Fibroblast of skin of right biceps (primary cell): ENCODE measurements around the gene TBPL1.
"Not testable (repeated sequence)": the region's sequence is repeated elsewhere in the genome, so short reads cannot be mapped to it uniquely, and the experiment has no call there.

ENCODE experiments used
- DNase-seq: peaks from one replicate; pipeline ENCODE4 v3.0.0-alpha.2; 2013

TBPL1 gene

GRCh38 chr6:133977983-133978895 lies 25.2 kb downstream of the TBPL1 start:
- DNase-seq: peak; percentile 51

DNA sequence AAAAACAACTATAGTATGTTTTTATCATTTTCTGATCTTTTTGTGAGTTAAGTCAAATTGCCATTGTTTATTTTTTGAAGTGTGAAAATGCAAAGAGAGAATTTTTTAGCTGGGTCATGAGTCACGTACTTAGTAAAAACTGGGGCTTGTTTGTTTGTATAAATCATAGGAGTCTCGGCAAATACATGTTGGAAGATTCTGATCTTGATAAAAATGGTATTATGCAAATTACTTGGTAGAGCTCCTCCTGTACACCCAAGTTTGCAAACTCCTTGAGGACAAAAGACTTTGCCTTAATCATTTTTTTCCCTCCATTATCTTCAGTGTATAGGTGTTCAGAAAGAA lies 25.8 kb downstream of the TBPL1 start:
- DNase-seq: no peak

GRCh38 chr6:133979269-133979963 lies 26.4 kb downstream of the TBPL1 start:
- not testable (repeated sequence) for DNase-seq

DNA sequence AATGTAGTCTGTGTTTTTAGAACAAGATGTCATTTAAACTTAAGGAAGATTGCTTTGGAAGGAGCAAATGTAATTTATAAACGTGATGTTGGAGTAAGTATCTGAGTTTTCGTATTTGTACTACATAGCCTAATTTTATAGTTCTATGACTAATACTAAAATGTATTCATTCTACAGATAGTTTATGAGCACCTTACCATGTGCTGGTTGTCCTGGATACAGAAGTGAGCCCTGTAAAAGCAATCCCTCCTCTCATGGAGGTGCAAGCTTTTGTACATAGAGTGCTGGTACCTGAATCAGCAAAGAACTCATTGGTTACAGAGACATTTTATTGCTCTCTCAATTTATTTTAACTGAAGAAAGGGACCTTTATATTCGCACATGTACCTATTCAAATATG lies 27.1 kb downstream of the TBPL1 start:
- no peak for DNase-seq

- peak; percentile 56 for DNase-seq
Measured at GRCh38 chr6:133983099-133983939, 30.3 kb downstream of the TBPL1 start.

- DNase-seq: no peak
Measured at GRCh38 chr6:133985970-133986369, 32.9 kb downstream of the TBPL1 start.

- no peak for DNase-seq
Measured at GRCh38 chr6:133986942-133987341, 33.9 kb downstream of the TBPL1 start.

GRCh38 chr6:133989525-133989924 lies 36.5 kb downstream of the TBPL1 start:
- DNase-seq: no peak

- no peak for DNase-seq
Measured at GRCh38 chr6:133990321-133990720, 37.3 kb downstream of the TBPL1 start.

DNA sequence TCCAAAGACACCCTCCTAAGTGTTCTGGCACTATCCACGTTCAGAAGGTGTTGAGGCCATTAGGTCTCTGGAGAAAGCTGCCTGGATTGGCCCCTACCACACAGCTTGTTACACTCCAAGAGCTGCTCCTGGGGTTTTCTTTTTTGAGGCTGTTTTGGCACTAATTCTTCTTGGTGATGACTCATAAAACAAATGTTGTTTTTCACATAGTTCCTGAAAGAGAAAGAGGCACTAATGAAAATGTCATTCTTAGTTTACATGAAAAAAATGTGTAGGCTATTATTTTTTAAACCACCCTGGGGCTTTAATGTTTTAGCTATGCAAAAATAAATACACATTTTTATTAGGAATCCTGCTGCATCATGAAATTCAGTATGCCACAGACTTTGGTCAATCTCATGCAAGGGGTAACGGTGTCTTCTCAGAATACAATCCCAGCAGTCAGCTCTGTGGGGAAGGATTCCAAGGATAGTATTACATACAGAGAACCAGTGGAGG lies 38.1 kb downstream of the TBPL1 start:
- DNase-seq: peak; percentile 84

DNA sequence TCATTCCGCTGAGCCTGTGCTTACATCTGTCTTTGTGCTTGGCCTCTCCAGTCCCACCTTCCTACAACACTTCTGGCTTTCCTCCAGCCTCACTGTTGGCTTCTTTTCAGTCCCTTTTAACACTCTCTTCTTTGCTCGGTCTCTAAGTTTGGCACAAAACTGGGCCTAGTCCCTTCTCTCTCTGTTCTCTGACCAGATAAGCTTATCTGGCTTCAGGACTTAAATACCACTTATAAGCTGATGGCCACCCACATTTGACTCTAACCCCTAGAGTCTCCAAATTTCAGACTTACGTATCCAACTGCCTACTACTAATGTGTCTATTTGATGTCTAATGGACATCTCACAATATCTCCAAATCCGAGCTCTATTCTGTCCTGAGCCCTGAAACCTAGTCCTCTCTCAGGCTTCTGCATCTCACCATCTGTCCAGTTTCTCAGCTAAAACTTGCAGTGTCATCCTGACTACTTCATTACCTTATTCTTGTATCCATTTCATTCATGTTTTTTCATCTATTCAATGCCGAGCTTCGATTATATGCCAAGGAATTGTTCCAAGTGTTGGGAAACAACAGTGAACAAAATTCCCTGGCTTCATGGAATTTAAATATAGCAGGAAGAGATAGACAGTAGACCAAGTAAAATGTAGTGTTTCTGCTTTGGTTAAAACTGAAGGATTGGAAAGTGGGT lies 40.1 kb downstream of the TBPL1 start:
- no peak for DNase-seq

DNA sequence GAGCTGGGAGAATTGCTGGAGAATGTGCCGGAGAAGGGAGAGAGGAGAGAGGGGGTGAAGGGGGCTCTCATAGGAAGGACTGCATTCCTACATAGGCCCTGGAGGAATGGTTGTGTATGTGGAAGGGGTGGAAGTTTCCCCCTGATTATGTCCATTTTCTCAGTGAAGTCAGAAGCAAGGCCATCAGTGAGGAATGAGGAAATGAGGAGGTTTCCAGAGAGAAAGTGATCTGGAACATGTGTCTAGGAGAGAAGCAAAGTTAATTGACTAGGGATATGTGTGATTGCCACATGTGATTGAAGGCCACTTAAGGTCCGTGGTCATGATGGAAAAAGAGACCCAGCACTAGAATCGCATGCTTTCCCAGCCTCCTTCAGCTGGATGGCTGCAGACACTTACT lies 42.3 kb downstream of the TBPL1 start:
- no peak for DNase-seq

DNA sequence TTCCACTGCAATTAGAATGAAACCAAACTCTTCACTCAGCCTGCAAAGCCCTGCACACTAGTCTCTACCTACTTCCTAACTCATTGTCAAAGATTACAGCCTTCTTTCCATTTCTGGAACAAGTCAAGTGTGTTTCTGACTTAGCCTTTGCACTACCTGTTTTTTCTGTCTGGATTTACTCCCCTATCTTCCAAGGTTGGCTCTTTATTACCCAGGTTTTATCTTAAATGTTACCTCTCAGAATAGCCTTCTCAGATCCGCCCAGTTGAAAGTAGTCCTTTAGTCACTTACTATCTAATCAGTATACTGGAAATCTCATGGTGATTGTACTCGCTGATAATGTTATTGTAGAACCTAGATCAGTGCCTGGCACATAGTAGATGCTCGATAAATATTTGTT lies 42.7 kb downstream of the TBPL1 start:
- no peak for DNase-seq

GRCh38 chr6:133997267-133997666 lies 44.2 kb downstream of the TBPL1 start:
- no peak for DNase-seq

DNA sequence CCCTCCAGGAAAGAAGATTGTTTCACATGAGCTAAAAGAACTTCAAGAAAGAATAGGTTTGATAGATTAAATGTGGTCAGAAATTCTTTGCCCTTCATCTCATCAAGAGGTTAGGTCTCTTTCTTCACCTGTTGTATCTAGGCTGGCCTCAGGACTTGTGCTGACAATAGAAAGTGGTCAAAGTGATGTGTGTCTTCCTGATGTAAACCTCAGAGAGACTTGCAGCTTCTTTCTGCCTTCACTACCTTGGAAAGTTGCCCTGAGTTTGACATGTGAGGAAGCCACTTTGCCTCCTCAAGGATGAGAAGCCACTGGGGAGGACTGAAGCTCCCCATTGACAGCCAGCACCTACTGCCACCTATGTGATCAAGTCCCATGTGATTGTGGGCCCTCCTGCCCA lies 46.3 kb downstream of the TBPL1 start:
- DNase-seq: no peak

- no peak for DNase-seq
Measured at GRCh38 chr6:134000443-134000842, 47.4 kb downstream of the TBPL1 start.

DNA sequence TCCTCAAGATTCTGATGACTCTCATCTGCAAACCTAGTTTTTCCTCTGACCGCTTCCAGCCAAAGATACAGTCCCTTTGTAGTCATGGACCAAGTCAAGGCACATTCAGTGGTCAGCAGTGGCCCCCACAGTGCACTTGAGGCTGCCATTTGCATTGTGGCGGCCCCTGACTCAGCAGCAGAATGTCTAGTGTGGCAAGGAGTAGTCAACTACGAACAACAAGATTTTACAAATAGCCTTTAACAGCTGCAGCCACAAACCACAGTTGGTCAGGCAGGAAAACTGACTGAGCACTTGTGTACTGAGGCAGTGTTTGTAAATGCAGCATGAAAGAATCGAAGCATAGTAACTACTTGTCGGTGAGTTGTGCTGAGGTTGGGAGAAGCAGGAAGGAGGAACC lies 49.8 kb downstream of the TBPL1 start:
- DNase-seq: no peak

DNA sequence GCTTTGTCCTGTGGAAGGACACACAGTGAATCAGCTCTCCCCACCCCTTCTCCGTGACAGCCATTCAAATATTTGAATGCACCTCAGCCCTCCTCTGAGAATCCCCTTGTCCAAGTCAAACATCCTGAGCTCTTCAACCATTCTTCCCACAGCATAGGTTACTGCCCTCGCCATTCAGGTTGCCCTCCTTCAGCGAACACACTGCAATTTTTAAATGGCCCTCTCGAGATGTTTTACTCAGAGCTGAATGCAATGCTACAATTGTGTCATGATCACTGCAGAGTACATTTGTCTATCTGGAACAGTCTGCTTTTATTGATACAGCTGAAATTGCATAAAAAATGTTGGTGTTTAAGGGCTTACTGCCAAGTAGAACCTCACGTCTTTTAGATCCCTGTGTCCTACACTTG lies 50.5 kb downstream of the TBPL1 start:
- no peak for DNase-seq

GRCh38 chr6:134004714-134005113 lies 51.7 kb downstream of the TBPL1 start:
- no peak for DNase-seq

DNA sequence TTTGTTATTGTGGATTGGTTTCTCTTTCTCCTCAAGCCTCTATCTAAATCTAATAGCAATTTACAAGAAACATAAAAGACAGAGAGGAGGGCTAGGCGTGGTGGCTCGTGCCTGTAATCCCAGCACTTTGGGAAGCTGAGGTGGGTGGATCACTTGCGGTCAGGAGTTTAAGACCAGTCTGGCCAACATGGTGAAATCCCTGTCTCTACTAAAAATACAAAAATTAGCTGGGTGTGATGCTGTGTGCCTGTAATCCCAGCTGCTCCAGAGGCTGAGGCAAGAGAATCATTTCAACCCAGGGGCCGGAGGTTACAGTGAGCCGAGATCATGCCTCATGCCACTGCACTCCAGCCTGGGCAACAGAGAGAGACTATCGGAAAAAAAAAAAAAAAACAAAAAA lies 52.8 kb downstream of the TBPL1 start:
- DNase-seq: no peak

- no peak for DNase-seq
Measured at GRCh38 chr6:134007077-134007476, 54.1 kb downstream of the TBPL1 start.

DNA sequence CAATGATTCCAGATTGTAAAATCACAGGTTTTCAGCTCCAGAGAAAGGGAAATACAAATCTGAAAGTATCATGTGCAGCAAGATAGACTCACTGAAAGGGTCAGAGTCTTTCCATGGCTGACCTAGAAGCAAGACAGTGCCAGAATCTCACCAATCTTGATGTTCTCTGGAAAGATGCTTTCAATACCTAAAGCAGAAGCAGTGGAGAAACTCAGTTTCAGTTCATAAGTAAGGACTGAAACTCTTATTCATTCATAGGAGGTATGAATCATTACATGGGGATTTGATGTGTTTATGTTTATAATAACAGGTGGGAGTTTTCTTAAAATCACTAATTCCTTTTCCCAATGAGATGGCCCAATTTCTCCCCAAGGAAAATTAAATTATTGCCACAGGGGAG lies 56.9 kb downstream of the TBPL1 start:
- no peak for DNase-seq

- no peak for DNase-seq
Measured at GRCh38 chr6:134010400-134010799, 57.4 kb downstream of the TBPL1 start.
